Neural cell (in vitro differentiated cells): ENCODE results near the gene FKBP1B. TPM values are rescaled to one million over a fixed set of nuclear protein-coding genes. Genes with fewer than 3 reads are reported as not detected.
A peak's percentile ranks its signal among the peaks of the same experiment; 100 is the strongest.

Experiments
- H2AFZ ChIP-seq: fragments of 200-600, 300-800 bp; sonication (generic), shearing (Covaris generic); 2 replicates; pipeline ENCODE4 v1.6.0; 2014; ENCODE audit warnings: low read depth, mild to moderate bottlenecking, antibody characterized with exemption, low read length, moderate library complexity
- H3F3A ChIP-seq: fragments of 200-600 bp; shearing (Covaris generic); 2 replicates; pipeline ENCODE4 v1.6.1; 2016; ENCODE audit warnings: mild to moderate bottlenecking, moderate library complexity, mixed read lengths, antibody characterized with exemption, low read length; ENCODE audit not compliant: insufficient read depth, poor library complexity, severe bottlenecking
- H3K27ac ChIP-seq: fragments of 200-600, 300-800 bp; sonication (generic), shearing (Covaris generic); 2 replicates; pipeline ENCODE4 v1.5.1; 2014; ENCODE audit warnings: mild to moderate bottlenecking, low read length, moderate library complexity
- H3K27me3 ChIP-seq: fragments of 300-800, 200-600 bp; sonication (generic), shearing (Covaris generic); 2 replicates; pipeline ENCODE4 v1.6.0; 2014; ENCODE audit warnings: mild to moderate bottlenecking, low read depth, low read length, moderate library complexity; ENCODE audit not compliant: insufficient read depth
- H3K36me3 ChIP-seq: fragments of 300-800, 200-600 bp; sonication (generic), shearing (Covaris generic); 2 replicates; pipeline ENCODE4 v1.5.1; 2014; ENCODE audit warnings: mild to moderate bottlenecking, antibody characterized with exemption, low read length, moderate library complexity; ENCODE audit not compliant: insufficient read depth
- H3K4me2 ChIP-seq: fragments of 300-800, 200-600 bp; sonication (generic), shearing (Covaris generic); 2 replicates; pipeline ENCODE4 v1.6.0; 2014; ENCODE audit warnings: mild to moderate bottlenecking, low read length
- H3K4me3 ChIP-seq: fragments of 300-800, 200-600 bp; sonication (generic), shearing (Covaris generic); 2 replicates; pipeline ENCODE4 v1.5.1; 2014; ENCODE audit warnings: mild to moderate bottlenecking, low read length, moderate library complexity
- H3K79me2 ChIP-seq: fragments of 200-600 bp; shearing (Covaris generic); replicated peaks from 2 replicates; pipeline ENCODE4 v1.6.0; 2014; ENCODE audit warnings: mild to moderate bottlenecking, low read length, moderate library complexity; ENCODE audit not compliant: insufficient read depth
- H3K9ac ChIP-seq: fragments of 300-800, 200-600 bp; sonication (generic), shearing (Covaris generic); 2 replicates; pipeline ENCODE4 v1.6.1; 2016; ENCODE audit warnings: mild to moderate bottlenecking, low read length, mixed read lengths
- H3K9me2 ChIP-seq: fragments of 200-600 bp; shearing (Covaris generic); 2 replicates; pipeline ENCODE4 v1.6.1; 2016; ENCODE audit warnings: mild to moderate bottlenecking, low read length, mixed read lengths; ENCODE audit not compliant: insufficient read depth
- H3K9me3 ChIP-seq: fragments of 200-600, 300-800 bp; sonication (generic), shearing (Covaris generic); 2 replicates; pipeline ENCODE4 v1.6.1; 2016; ENCODE audit warnings: mild to moderate bottlenecking, mixed run types, low read length, moderate library complexity, mixed read lengths
- H4K20me1 ChIP-seq: fragments of 200-600 bp; shearing (Covaris generic); 2 replicates; pipeline ENCODE4 v1.6.1; 2016; ENCODE audit warnings: mild to moderate bottlenecking, mixed run types; ENCODE audit not compliant: insufficient read depth
- EP300 ChIP-seq: fragments of 450-650 bp; conservative IDR thresholded peaks from 2 replicates; pipeline ENCODE4 v1.6.1; 2014; ENCODE audit warnings: antibody characterized with exemption, mild to moderate bottlenecking, moderate library complexity; ENCODE audit not compliant: poor library complexity, severe bottlenecking
- EZH2 ChIP-seq: fragments of 200-600, 300-800 bp; shearing (Covaris generic), sonication (generic); IDR thresholded peaks from 2 replicates; pipeline ENCODE4 v1.6.1; 2014; ENCODE audit warnings: antibody characterized with exemption, low read length, borderline replicate concordance, mild to moderate bottlenecking; ENCODE audit not compliant: insufficient read depth, poor library complexity, severe bottlenecking
- MXI1 ChIP-seq: fragments of 450-650 bp; conservative IDR thresholded peaks from 2 replicates; pipeline ENCODE4 v1.6.1; 2014; ENCODE audit warnings: antibody characterized with exemption, mild to moderate bottlenecking; ENCODE audit not compliant: poor library complexity, severe bottlenecking
- POLR2AphosphoS5 ChIP-seq: IDR thresholded peaks from 2 replicates; pipeline ENCODE4 v1.6.1; 2012
- RAD21 ChIP-seq: fragments of 450-650 bp; conservative IDR thresholded peaks from 2 replicates; pipeline ENCODE4 v1.6.1; 2014; ENCODE audit warnings: antibody characterized with exemption, mild to moderate bottlenecking, moderate library complexity
- SMC3 ChIP-seq: fragments of 450-650 bp; conservative IDR thresholded peaks from 2 replicates; pipeline ENCODE4 v1.6.1; 2014; ENCODE audit warnings: antibody characterized with exemption, mild to moderate bottlenecking, moderate library complexity; ENCODE audit not compliant: poor library complexity
- TAF1 ChIP-seq: IDR thresholded peaks from 2 replicates; pipeline ENCODE4 v1.6.1; 2012; ENCODE audit warnings: low read depth
- polyA plus RNA-seq: library from polyadenylated mRNA; depleted of rRNA; stranded (reverse); fragments of >200 nt; gene quantifications from 2 replicates; pipeline ENCODE4 v1.2.3, GENCODE V29; 2014
- TF ChIP-seq, protein P1 (sequence below): fragments of 450-650 bp; IDR thresholded peaks from 2 replicates; pipeline ENCODE4 v1.5.1; 2014; ENCODE audit warnings: antibody characterized with exemption, mild to moderate bottlenecking, moderate library complexity; ENCODE audit not compliant: poor library complexity, severe bottlenecking
- TF ChIP-seq, protein P2 (sequence below): IDR thresholded peaks from 2 replicates; pipeline ENCODE4 v1.6.1; 2012; ENCODE audit warnings: borderline replicate concordance

FKBP1B gene
- polyA plus RNA-seq, 1 donor from 2014 or later: 154 TPM

DNA sequence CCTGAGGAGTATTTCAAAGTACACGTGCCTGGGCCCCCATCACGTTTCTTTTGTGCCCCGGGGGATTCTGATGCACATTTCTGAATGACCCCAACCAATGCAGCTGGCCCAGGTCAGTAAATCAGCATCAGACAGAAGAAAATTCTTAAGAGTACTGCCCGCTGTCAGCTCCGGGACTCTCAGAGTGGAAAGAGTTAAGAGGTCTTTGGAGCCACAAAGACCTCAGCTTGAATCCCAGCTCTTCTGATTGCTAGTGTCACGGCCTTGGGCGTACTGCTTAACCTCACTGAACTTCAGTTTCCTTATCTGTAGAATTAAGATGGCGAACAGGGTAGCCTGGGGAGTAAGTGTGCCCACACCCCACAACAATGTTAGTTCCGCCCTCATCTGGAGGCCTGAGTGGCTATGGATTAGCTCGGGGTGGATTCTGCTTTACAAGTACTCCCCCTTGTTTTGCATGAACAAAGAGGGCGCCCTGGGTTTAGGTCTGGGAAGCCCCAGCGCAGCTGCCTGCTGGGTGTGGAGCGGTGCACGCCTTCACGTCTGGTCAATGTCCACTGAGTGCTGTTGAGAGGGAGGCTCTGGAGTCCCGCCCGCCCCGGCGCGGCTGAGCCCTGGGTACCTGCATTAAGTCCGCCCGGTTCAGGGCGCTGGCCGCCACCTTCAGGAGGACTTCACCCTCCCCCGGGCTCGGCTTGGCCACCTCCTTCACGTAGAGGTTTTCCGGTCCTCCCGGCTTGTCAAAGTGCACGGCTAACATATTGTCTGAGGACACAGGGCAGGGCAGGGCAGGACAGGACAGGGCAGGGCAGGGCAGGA is 34.2 kb downstream of the FKBP1B start:
- H3K4me3 ChIP-seq: peak overlapping the region; percentile 56
- peak overlapping the region; percentile 33 for H2AFZ ChIP-seq
- H3F3A ChIP-seq: no peaks in the 10 kb centered on the region
- H3K9me3 ChIP-seq: no peaks in the 10 kb centered on the region
- no peak overlapping the region for H3K27ac ChIP-seq
- TF ChIP-seq RAD21: no peak
- TF ChIP-seq SMC3: no peak
- TF ChIP-seq EP300: no peak
- TF ChIP-seq, protein P1, sequence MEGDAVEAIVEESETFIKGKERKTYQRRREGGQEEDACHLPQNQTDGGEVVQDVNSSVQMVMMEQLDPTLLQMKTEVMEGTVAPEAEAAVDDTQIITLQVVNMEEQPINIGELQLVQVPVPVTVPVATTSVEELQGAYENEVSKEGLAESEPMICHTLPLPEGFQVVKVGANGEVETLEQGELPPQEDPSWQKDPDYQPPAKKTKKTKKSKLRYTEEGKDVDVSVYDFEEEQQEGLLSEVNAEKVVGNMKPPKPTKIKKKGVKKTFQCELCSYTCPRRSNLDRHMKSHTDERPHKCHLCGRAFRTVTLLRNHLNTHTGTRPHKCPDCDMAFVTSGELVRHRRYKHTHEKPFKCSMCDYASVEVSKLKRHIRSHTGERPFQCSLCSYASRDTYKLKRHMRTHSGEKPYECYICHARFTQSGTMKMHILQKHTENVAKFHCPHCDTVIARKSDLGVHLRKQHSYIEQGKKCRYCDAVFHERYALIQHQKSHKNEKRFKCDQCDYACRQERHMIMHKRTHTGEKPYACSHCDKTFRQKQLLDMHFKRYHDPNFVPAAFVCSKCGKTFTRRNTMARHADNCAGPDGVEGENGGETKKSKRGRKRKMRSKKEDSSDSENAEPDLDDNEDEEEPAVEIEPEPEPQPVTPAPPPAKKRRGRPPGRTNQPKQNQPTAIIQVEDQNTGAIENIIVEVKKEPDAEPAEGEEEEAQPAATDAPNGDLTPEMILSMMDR: no peak
- no peak for TF ChIP-seq MXI1
- TF ChIP-seq, protein P2, sequence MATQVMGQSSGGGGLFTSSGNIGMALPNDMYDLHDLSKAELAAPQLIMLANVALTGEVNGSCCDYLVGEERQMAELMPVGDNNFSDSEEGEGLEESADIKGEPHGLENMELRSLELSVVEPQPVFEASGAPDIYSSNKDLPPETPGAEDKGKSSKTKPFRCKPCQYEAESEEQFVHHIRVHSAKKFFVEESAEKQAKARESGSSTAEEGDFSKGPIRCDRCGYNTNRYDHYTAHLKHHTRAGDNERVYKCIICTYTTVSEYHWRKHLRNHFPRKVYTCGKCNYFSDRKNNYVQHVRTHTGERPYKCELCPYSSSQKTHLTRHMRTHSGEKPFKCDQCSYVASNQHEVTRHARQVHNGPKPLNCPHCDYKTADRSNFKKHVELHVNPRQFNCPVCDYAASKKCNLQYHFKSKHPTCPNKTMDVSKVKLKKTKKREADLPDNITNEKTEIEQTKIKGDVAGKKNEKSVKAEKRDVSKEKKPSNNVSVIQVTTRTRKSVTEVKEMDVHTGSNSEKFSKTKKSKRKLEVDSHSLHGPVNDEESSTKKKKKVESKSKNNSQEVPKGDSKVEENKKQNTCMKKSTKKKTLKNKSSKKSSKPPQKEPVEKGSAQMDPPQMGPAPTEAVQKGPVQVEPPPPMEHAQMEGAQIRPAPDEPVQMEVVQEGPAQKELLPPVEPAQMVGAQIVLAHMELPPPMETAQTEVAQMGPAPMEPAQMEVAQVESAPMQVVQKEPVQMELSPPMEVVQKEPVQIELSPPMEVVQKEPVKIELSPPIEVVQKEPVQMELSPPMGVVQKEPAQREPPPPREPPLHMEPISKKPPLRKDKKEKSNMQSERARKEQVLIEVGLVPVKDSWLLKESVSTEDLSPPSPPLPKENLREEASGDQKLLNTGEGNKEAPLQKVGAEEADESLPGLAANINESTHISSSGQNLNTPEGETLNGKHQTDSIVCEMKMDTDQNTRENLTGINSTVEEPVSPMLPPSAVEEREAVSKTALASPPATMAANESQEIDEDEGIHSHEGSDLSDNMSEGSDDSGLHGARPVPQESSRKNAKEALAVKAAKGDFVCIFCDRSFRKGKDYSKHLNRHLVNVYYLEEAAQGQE: no peak
- TF ChIP-seq TAF1: peak; percentile 43
- TF ChIP-seq EZH2: no peak
- peak overlapping the region; percentile 44 for H3K9ac ChIP-seq
- H3K9me2 ChIP-seq: no peaks in the 10 kb centered on the region
- no peaks in the 10 kb centered on the region for H4K20me1 ChIP-seq
- no peak overlapping the region for H3K4me2 ChIP-seq
- no peaks in the 10 kb centered on the region for H3K36me3 ChIP-seq
- no peaks in the 10 kb centered on the region for H3K79me2 ChIP-seq
- no peaks in the 10 kb centered on the region for H3K27me3 ChIP-seq

DNA sequence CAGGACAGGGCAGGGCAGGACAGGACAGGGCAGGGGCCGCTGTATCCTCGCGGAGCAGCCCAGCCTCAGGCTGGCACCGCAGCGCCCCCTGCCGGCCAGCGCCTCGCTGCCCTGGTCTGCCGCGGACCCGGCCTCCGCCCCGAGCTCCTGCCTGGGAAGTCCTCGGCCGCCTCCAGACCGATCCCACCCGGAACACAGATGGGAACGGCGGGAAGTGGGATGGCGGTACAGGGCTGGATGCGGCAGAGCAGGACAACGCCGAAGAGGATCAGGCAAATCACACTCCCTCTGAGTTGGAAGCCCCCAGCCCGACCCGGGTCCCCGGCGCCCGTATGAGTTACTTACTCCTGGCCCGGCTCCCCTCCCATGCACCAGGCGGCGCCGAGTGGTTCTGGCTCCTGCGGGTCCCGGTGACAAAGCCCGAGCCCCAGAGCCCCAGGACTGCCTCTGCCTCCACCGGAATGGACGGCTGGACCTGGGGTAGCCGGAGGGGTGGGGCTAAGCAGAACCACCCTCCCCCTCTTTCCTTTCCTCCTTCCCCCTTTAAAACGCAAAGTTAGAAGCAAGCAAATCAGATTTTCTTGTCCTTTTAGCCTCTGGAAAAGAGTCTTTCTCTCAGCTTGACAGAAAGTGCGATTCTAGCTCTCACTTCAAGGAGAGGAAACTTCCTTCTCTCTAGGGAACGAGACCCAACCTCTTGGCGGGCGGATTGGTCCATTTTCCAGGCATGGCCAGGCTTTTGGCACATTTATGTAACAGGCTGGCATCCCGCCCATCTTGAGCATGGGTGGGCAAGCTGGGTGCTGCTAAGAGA is 35.1 kb downstream of the FKBP1B start, which contains the start of gene TP53I3:
Gene TP53I3, minus strand, starts transcription at position 449 of the 814 bp plus-strand sequence. CDS start 508 bp downstream, outside the sequence.
- Histone ChIP-seq H3K27ac (no peak within 1 kb of the TSS), H3K9ac (peak within 1 kb of the TSS; percentile 44), H3K79me2 (no peaks in the 10 kb centered on the region), H2AFZ (peak within 1 kb of the TSS; percentile 33), H3K27me3 (no peaks in the 10 kb centered on the region), H4K20me1 (no peaks in the 10 kb centered on the region), H3K4me3 (peak within 1 kb of the TSS; percentile 56), H3K9me2 (no peaks in the 10 kb centered on the region), H3F3A (no peaks in the 10 kb centered on the region), H3K9me3 (no peaks in the 10 kb centered on the region), H3K36me3 (no peaks in the 10 kb centered on the region), H3K4me2 (no peak within 1 kb of the TSS)
- TF ChIP-seq, protein P2: no peak
- TF ChIP-seq EZH2 (no peak), MXI1 (peak; percentile 36), TAF1 (no peak), EP300 (no peak), SMC3 (peak; percentile 75), POLR2AphosphoS5 (no peak), RAD21 (peak; percentile 69)
- TF ChIP-seq, protein P1: peak; percentile 87
